ENCODE measurements around the gene CKAP2.
"Not testable (repeated sequence)": the region's sequence is repeated elsewhere in the genome, so short reads cannot be mapped to it uniquely, and the experiment has no call there.

The CKAP2 gene

DNA sequence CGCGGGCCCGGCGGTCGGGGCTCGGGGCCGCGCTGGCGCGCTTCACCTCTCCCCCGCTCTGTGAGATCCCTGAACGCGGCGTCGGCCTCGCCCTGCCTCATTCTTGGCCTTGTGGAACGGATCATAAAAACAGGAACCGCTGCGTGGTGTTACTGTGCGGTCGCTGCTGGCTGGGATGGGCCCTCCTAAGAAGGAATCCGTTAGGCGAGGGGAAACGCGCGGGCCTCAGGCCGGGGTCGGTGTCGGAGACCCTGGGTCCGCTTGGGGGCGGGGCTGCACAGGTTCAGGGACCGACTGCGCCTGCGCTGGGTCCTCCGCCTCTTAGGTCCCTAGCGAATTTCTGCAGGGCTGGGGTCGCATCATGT, 381 bp downstream of the CKAP2 start:
- H3K36me3 ChIP-seq (ENCODE audit: insufficient read depth, low read length): no peaks in the 10 kb centered on the region
- H3K9ac ChIP-seq (ENCODE audit: low read length): peak overlapping the region; percentile 55
- peaks cover 8% of the 10 kb centered on the region for H3K4me1 ChIP-seq (ENCODE audit: insufficient read depth, low read length)
- H3K27ac ChIP-seq (ENCODE audit: low read depth, low read length): peak overlapping the region; percentile 92
- no peaks in the 10 kb centered on the region for H3K9me3 ChIP-seq (ENCODE audit: low read length)
- H3K27me3 ChIP-seq (ENCODE audit: control insufficient read depth in 1 of 2, insufficient read depth in 2 of 2, low read length in 2 of 2): no peaks in the 10 kb centered on the region
- H3K4me3 ChIP-seq (ENCODE audit: low read depth in 1 of 2, low read length in 2 of 2): peak overlapping the region; percentile 53 to 91

DNA sequence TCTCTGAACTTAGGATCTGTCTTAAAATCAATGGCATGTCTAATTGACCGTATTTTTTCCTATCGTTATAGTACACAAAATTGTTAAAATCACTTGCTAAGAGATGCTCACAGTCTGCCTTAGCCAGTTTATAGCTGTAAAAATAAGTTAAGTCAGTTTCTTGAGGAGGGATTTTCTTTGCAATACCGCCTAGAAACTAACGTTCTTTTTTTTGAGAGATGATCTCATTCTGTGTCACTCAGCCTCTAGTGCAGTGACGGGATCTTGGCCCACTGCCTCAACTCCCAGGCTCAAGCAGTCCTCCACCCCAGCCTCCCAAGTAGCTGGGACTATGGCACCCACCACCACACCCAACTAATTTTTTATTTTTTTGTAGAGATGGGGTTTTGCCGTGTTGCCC, 4.4 kb downstream of the CKAP2 start:
- no peak overlapping the region for H3K4me3 ChIP-seq (ENCODE audit: low read depth in 1 of 2, low read length in 2 of 2)
- H3K27me3 ChIP-seq (ENCODE audit: control insufficient read depth in 1 of 2, insufficient read depth in 2 of 2, low read length in 2 of 2): no peaks in the 10 kb centered on the region
- peaks cover 17% of the 10 kb centered on the region for H3K36me3 ChIP-seq (ENCODE audit: insufficient read depth, low read length)
- H3K9me3 ChIP-seq (ENCODE audit: low read length): no peaks in the 10 kb centered on the region
- no peak overlapping the region for H3K9ac ChIP-seq (ENCODE audit: low read length)
- H3K27ac ChIP-seq (ENCODE audit: low read depth, low read length): no peak overlapping the region
- H3K4me1 ChIP-seq (ENCODE audit: insufficient read depth, low read length): peaks cover 4% of the 10 kb centered on the region

DNA sequence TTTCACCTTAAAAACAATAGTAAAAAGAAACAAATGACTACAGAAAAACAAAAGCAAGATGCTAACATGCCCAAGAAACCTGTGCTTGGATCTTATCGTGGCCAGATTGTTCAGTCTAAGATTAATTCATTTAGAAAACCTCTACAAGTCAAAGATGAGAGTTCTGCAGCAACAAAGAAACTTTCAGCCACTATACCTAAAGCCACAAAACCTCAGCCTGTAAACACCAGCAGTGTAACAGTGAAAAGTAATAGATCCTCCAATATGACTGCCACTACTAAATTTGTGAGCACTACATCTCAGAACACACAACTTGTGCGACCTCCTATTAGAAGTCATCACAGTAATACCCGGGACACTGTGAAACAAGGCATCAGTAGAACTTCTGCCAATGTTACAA, 6.0 kb downstream of the CKAP2 start:
- no peaks in the 10 kb centered on the region for H3K9me3 ChIP-seq (ENCODE audit: low read length)
- H3K36me3 ChIP-seq (ENCODE audit: insufficient read depth, low read length): peaks cover 17% of the 10 kb centered on the region
- no peak overlapping the region for H3K27ac ChIP-seq (ENCODE audit: low read depth, low read length)
- no peak overlapping the region for H3K4me3 ChIP-seq (ENCODE audit: low read depth in 1 of 2, low read length in 2 of 2)
- peaks cover under 1% of the 10 kb centered on the region for H3K4me1 ChIP-seq (ENCODE audit: insufficient read depth, low read length)
- no peak overlapping the region for H3K9ac ChIP-seq (ENCODE audit: low read length)
- H3K27me3 ChIP-seq (ENCODE audit: control insufficient read depth in 1 of 2, insufficient read depth in 2 of 2, low read length in 2 of 2): no peaks in the 10 kb centered on the region

DNA sequence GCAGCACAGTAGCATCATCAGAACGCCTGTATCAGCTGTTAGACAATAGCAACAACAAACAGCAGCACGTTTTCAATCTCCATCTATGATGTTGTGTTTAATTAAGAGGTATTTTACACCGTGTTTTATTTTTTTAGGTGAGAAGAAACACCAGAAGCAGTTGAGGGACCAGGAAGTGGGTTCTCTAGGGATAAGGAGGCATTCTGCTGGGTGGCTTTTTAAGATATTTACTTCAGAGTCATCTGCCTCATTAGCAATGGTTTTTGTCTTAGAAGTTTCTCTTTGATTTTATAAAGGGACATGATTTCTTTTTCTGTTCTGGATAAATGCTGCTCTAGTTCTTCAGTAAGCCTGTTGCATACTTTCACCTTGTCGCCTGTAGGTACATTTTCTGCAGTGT, 8.2 kb downstream of the CKAP2 start:
- Histone ChIP-seq H3K4me1 (ENCODE audit: insufficient read depth, low read length) (no peaks in the 10 kb centered on the region), H3K27me3 (ENCODE audit: control insufficient read depth in 1 of 2, insufficient read depth in 2 of 2, low read length in 2 of 2) (no peaks in the 10 kb centered on the region), H3K27ac (ENCODE audit: low read depth, low read length) (no peak overlapping the region), H3K9me3 (ENCODE audit: low read length) (no peaks in the 10 kb centered on the region), H3K9ac (ENCODE audit: low read length) (no peak overlapping the region), H3K4me3 (ENCODE audit: low read depth in 1 of 2, low read length in 2 of 2) (no peak overlapping the region), H3K36me3 (ENCODE audit: insufficient read depth, low read length) (peaks cover 17% of the 10 kb centered on the region)

DNA sequence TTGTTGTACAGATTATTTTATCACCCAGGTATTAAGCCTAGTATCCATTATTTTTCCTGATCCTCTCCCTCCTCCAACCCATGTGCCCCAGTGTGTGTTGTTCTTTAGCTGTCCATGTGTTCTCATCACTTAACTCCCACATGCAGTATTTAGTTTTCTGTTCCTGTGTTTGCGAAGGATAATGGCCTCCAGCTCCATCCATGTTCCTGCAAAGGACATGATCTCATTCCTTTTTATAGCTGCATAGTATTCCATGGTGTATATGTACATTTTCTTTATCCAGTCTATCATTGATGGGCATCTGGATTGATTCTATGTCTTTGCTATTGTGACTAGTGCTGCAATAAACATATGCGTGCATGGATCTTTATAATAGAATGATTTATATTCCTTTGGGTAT, 13.2 kb downstream of the CKAP2 start:
- H3K9me3 ChIP-seq (ENCODE audit: low read length); H3K27me3 ChIP-seq (ENCODE audit: control insufficient read depth in 1 of 2, insufficient read depth in 2 of 2, low read length in 2 of 2); H3K27ac ChIP-seq (ENCODE audit: low read depth, low read length); H3K4me3 ChIP-seq (ENCODE audit: low read depth in 1 of 2, low read length in 2 of 2); H3K36me3 ChIP-seq (ENCODE audit: insufficient read depth, low read length); H3K4me1 ChIP-seq (ENCODE audit: insufficient read depth, low read length); H3K9ac ChIP-seq (ENCODE audit: low read length): not testable (repeated sequence)

DNA sequence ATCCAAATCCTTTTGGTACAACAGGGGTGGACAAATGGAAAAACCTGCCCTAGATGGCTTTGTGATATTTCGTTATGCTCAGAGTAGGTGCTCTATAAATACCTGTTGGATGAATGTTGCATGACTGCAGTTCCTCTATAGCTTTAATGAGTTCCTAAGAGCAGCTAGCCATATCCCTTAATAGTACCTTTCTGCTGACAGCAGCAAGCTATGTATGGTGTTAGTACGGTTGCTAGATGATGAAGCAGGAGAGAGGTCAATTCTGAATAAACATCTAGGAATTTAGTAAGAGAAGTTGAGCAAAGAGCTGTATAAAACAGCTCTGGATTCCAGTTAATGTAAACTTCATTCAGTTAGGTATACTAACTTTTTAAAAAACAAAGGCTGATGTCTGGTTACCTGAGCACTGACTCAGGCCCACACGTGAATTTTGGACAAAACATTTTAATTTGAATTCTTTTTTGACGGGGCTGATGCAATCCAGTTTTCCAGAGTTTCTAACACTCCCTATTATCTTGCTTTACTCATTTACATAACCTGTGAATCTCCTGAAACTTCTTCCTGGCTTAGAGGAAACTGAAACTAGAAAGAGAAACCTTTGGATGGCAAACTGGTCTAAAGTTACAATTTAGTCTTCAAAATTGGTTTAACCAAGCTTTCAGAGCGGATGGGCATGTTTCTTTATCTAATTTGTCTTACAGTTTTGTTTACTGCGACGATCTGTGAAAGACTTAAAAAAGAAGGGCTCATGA, 25.6 kb downstream of the CKAP2 start:
- H3K9ac ChIP-seq (ENCODE audit: low read length); H3K4me1 ChIP-seq (ENCODE audit: insufficient read depth, low read length); H3K9me3 ChIP-seq (ENCODE audit: low read length); H3K4me3 ChIP-seq (ENCODE audit: low read depth in 1 of 2, low read length in 2 of 2); H3K27ac ChIP-seq (ENCODE audit: low read depth, low read length); H3K36me3 ChIP-seq (ENCODE audit: insufficient read depth, low read length); H3K27me3 ChIP-seq (ENCODE audit: control insufficient read depth in 1 of 2, insufficient read depth in 2 of 2, low read length in 2 of 2): not testable (repeated sequence)

DNA sequence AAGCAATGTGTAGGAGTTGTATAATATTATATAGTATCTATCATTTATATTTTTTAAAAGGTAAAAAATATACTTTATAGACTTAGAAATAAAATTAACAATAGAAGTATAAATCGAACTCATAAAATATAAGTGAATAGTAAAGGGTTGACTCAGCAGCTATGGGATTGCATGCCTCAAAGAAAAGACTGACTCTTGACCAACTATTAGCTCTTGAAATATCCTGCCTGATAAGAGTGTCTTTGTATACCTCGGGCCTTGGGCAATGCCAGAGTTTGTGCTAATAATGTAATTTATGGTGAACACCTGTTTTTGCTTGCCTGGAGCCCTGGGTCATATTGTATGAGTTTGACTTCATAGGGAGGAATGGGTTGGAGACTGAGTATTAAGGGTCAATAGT, 31.8 kb downstream of the CKAP2 start:
- not testable (repeated sequence) for H3K9ac ChIP-seq (ENCODE audit: low read length); H3K4me3 ChIP-seq (ENCODE audit: low read depth in 1 of 2, low read length in 2 of 2); H3K27me3 ChIP-seq (ENCODE audit: control insufficient read depth in 1 of 2, insufficient read depth in 2 of 2, low read length in 2 of 2); H3K27ac ChIP-seq (ENCODE audit: low read depth, low read length); H3K36me3 ChIP-seq (ENCODE audit: insufficient read depth, low read length); H3K4me1 ChIP-seq (ENCODE audit: insufficient read depth, low read length); H3K9me3 ChIP-seq (ENCODE audit: low read length)

DNA sequence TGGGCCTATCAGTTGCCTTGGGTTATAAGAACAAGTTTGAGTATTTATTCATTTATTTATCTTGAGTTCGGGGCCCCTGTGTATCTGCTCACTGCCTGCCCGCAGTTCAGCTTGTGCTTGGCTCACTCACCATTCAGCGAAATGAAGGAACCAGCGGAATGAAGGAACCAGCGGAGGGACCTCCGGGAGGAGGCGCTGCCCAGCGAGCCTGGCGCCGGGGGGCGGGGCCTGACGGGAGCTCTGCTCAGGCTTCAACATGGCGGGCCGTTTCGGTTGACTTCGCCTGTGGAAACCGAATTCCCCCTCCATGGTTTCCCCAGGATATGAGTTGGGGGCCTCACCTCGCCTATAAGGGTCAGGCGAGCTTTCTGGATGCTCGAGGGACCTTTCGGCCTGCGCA, 33.5 kb downstream of the CKAP2 start:
- not testable (repeated sequence) for H3K4me3 ChIP-seq (ENCODE audit: low read depth in 1 of 2, low read length in 2 of 2); H3K27me3 ChIP-seq (ENCODE audit: control insufficient read depth in 1 of 2, insufficient read depth in 2 of 2, low read length in 2 of 2)

DNA sequence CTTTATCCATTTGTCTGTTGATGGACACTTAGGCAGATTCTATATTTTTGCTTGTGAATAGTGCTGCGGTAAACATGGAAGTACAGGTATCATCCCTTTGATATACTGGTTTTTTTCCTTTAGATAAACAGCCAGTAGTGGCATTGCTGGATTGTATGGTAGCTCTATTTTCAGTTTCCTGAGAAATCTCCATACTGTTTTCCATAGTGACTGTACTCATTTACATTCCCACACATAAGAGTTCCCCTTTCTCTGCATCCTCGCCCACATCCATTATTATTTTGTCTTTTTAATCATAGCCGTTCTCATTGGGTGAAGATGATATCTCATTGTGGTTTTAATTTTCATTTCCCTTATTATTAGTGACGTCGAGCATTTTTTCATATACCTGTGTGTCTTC, 35.7 kb downstream of the CKAP2 start:
- H3K27ac ChIP-seq (ENCODE audit: low read depth, low read length); H3K9ac ChIP-seq (ENCODE audit: low read length); H3K4me3 ChIP-seq (ENCODE audit: low read depth in 1 of 2, low read length in 2 of 2): not testable (repeated sequence)

More for the DNA sequence above, 33.5 kb downstream of the CKAP2 start:
- H3K27ac ChIP-seq (ENCODE audit: low read depth, low read length); H3K9me3 ChIP-seq (ENCODE audit: low read length); H3K36me3 ChIP-seq (ENCODE audit: insufficient read depth, low read length); H3K9ac ChIP-seq (ENCODE audit: low read length); H3K4me1 ChIP-seq (ENCODE audit: insufficient read depth, low read length): not testable (repeated sequence)

DNA sequence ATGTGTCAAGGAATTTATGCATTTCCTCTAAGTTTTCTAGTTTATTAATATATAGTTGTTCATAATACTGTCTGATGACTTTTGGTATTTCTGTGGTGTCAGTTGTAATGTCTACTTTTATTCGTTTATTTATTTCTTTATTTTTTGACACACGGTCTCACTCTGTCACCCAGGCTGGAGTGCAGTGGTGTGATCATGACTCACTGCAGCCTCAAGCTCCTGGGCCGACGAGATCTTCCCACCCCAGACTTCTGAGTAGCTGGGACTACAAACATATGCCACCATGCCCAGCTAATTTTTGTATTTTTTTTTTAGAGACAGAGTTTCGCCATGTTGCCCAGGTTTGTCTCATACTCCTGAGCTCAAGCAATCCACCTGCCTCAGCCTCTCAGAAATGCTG, 39.0 kb downstream of the CKAP2 start:
- not testable (repeated sequence) for H3K4me1 ChIP-seq (ENCODE audit: insufficient read depth, low read length); H3K27ac ChIP-seq (ENCODE audit: low read depth, low read length); H3K4me3 ChIP-seq (ENCODE audit: low read depth in 1 of 2, low read length in 2 of 2); H3K9ac ChIP-seq (ENCODE audit: low read length); H3K27me3 ChIP-seq (ENCODE audit: control insufficient read depth in 1 of 2, insufficient read depth in 2 of 2, low read length in 2 of 2); H3K36me3 ChIP-seq (ENCODE audit: insufficient read depth, low read length); H3K9me3 ChIP-seq (ENCODE audit: low read length)

More for the DNA sequence above, 35.7 kb downstream of the CKAP2 start:
- not testable (repeated sequence) for H3K27me3 ChIP-seq (ENCODE audit: control insufficient read depth in 1 of 2, insufficient read depth in 2 of 2, low read length in 2 of 2); H3K9me3 ChIP-seq (ENCODE audit: low read length); H3K4me1 ChIP-seq (ENCODE audit: insufficient read depth, low read length); H3K36me3 ChIP-seq (ENCODE audit: insufficient read depth, low read length)

DNA sequence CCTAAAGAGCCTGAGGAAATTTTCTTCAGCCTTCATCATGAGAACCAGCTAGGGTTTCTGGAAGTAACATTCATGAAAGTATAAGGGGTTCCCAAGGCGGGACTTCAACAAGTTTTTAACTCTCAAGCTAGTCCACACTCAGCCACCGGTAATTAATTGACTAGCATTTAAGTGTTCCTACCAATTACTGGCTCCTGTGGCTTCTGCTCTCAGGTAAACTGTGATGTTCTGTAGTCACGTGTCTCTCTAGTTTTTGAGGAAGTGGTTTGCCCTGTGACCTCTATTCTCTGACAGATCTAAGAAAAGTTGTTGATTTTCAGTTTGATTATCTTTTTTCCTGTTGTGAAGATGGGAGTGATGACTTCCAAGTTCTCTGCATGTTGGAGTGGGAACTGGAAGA, 42.7 kb downstream of the CKAP2 start:
- H3K27ac ChIP-seq (ENCODE audit: low read depth, low read length); H3K4me3 ChIP-seq (ENCODE audit: low read depth in 1 of 2, low read length in 2 of 2); H3K4me1 ChIP-seq (ENCODE audit: insufficient read depth, low read length); H3K9me3 ChIP-seq (ENCODE audit: low read length); H3K36me3 ChIP-seq (ENCODE audit: insufficient read depth, low read length); H3K9ac ChIP-seq (ENCODE audit: low read length); H3K27me3 ChIP-seq (ENCODE audit: control insufficient read depth in 1 of 2, insufficient read depth in 2 of 2, low read length in 2 of 2): not testable (repeated sequence)

DNA sequence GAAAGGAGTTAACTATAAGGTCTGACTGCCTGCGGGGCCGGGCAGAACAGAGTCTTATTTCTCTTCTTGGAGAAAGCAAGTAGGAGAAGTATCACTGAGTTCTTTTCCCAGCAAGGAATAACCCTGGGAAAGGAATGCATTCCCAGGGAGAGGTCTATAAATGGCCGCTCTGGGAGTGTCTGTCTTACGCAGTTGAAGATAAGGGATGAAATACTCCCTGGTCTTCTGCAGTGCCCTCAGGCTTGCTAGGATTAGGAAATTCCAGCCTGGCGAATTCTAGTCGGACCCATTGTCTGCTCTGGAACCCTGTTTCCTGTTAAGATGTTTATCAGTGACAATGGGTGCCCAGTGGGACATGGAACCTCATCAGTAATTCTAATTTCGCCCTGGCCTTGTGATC, 47.0 kb downstream of the CKAP2 start:
- not testable (repeated sequence) for H3K27ac ChIP-seq (ENCODE audit: low read depth, low read length); H3K27me3 ChIP-seq (ENCODE audit: control insufficient read depth in 1 of 2, insufficient read depth in 2 of 2, low read length in 2 of 2); H3K4me3 ChIP-seq (ENCODE audit: low read depth in 1 of 2, low read length in 2 of 2); H3K9me3 ChIP-seq (ENCODE audit: low read length); H3K4me1 ChIP-seq (ENCODE audit: insufficient read depth, low read length); H3K9ac ChIP-seq (ENCODE audit: low read length); H3K36me3 ChIP-seq (ENCODE audit: insufficient read depth, low read length)

Data from muscle layer of colon (tissue), 2 donors.